Skin of body (tissue), 2 donors: ENCODE results near the gene MIA3. TPM values are rescaled to one million over a fixed set of nuclear protein-coding genes. Genes with fewer than 3 reads are reported as not detected.
"Not testable (repeated sequence)": the region's sequence is repeated elsewhere in the genome, so short reads cannot be mapped to it uniquely, and the experiment has no call there.

Experiments used
- DNase-seq: peaks from one replicate; lab custom pipeline; 2025; lab: John Stamatoyannopoulos, UW
- total RNA-seq: library from RNA; depleted of rRNA; stranded (reverse); fragments of >200 nt; gene quantifications from one replicate; pipeline ENCODE4 v1.2.3, GENCODE V29; 2014

MIA3 gene, protein sequence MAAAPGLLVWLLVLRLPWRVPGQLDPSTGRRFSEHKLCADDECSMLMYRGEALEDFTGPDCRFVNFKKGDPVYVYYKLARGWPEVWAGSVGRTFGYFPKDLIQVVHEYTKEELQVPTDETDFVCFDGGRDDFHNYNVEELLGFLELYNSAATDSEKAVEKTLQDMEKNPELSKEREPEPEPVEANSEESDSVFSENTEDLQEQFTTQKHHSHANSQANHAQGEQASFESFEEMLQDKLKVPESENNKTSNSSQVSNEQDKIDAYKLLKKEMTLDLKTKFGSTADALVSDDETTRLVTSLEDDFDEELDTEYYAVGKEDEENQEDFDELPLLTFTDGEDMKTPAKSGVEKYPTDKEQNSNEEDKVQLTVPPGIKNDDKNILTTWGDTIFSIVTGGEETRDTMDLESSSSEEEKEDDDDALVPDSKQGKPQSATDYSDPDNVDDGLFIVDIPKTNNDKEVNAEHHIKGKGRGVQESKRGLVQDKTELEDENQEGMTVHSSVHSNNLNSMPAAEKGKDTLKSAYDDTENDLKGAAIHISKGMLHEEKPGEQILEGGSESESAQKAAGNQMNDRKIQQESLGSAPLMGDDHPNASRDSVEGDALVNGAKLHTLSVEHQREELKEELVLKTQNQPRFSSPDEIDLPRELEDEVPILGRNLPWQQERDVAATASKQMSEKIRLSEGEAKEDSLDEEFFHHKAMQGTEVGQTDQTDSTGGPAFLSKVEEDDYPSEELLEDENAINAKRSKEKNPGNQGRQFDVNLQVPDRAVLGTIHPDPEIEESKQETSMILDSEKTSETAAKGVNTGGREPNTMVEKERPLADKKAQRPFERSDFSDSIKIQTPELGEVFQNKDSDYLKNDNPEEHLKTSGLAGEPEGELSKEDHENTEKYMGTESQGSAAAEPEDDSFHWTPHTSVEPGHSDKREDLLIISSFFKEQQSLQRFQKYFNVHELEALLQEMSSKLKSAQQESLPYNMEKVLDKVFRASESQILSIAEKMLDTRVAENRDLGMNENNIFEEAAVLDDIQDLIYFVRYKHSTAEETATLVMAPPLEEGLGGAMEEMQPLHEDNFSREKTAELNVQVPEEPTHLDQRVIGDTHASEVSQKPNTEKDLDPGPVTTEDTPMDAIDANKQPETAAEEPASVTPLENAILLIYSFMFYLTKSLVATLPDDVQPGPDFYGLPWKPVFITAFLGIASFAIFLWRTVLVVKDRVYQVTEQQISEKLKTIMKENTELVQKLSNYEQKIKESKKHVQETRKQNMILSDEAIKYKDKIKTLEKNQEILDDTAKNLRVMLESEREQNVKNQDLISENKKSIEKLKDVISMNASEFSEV (N-terminal part only)
- total RNA-seq: 44.8 TPM

GRCh38 chr1:222618001-222618879 lies at the start of gene MIA3:
Gene MIA3, plus strand, starts transcription at chr1:222618097. Its CDS starts 14 bp downstream, at chr1:222618111.
- peak; percentile 79 for DNase-seq

GRCh38 chr1:222570837-222571236 lies 47.1 kb upstream of the MIA3 start:
- no peak for DNase-seq

- DNase-seq: no peak
These were observed 38.6 kb upstream of the MIA3 start for GRCh38 chr1:222579316-222579715.

DNA sequence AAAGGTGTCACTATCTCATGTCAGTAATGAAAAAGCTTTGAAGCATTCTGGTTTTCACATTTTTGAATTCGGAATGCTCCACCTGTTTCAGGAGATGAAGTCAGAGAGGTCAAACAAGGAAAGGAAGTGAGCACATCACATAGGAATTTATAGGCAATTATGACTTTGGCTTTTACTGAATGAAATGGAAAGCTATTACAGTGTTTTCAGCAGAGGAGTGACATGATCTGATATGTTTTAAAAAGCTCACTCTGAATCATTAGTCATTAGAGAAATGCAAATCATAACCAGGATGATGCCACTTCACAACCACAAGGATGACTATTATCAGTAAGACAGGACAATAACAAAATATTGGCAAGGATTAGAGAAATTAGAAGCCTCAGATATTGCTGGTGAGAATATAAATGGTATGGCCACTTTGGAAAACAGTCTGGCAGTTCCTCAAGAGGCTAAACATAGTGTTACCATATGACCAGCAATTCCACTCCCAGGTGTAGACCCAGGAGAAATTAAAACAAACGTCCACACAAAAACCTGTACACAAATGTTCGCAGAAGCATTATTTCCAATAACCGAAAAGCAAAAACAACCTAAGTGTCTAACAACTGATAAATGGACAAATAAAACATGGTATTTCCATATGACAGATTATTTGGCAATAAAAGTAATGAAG lies 35.7 kb upstream of the MIA3 start:
- DNase-seq: no peak

DNA sequence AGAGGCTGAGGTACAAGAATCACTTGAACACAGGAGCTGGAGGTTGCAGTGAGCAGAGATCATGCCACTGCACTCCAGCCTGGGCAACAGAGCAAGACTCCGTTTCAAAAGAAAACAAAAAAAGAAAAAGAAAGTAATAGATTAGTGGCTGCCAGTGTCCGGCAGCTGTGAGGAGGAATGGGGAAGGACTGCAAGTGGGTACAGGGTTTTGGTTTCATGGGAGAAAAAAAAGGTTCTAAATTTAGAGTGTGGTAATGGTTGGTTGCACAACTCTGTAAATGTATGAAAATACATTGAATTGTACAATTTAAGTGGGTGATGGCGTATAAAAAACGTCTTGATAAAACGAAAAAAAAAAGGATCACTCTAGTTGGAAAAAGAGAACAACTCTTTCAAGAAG lies 34.8 kb upstream of the MIA3 start:
- DNase-seq: no peak

GRCh38 chr1:222586842-222587241 lies 31.1 kb upstream of the MIA3 start:
- DNase-seq: no peak

GRCh38 chr1:222588135-222588534 lies 29.8 kb upstream of the MIA3 start:
- DNase-seq: no peak

DNA sequence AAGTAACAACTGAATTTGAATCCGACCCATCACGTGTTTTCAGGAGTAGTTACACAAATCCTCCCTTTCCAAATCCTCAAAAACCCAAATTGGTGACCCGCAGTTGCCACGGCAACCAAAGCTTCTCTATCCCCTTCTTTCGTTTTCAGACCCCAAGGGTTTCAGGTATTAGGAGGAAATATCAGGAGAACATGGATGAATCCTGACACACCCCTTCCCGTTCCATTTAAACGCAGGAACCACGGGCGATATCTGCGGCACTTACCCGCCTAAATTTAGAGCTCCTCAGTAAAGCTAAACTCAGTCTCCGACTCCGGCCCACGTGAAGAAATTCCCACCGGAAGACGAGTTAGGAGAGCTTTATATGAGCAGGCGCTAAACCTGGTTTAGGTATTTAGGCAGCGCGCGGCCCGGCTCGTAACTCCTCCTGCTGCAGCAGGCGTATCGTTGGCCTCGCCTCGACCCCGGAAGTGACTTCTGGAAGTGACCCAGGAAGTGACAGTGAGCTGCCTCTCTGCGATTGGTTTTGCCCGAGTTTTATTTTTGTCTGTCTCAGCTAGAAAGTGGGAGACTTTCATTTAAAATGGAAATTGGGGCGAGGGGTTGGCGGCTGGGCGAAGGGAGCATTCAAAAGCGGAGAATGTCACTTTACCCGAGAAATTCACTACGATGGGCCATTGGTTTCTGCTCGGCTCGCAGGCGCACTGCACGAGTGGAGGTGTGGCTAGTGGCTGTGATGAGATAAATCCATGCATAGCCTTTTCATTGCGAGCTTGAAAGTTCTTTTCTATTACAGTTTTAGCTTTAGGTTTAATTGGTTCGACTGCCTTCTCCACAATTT lies 28.2 kb upstream of the MIA3 start, which contains the start of gene TAF1A:
TAF1A (minus strand) TSS at position 472 of the 841 bp plus-strand sequence.
- DNase-seq: peak; percentile 87

DNA sequence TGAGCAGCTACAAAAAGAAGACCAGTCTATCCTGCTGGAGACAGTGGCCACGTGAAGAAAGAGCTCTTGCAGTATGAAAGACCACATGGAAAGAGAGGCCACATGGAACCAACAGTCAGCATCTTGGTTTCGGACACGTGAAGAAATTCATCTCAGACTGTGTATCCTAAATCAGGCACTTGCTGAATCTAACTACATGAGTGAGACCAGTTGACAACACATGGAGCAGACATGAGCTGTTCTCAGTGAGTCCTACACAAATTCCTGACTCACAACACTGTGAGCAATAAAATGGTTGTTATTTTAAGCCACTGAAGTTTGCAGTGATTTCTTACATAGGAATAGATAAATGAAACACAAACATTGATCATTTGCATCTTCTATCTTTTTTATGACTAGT lies 25.7 kb upstream of the MIA3 start:
- no peak for DNase-seq

DNA sequence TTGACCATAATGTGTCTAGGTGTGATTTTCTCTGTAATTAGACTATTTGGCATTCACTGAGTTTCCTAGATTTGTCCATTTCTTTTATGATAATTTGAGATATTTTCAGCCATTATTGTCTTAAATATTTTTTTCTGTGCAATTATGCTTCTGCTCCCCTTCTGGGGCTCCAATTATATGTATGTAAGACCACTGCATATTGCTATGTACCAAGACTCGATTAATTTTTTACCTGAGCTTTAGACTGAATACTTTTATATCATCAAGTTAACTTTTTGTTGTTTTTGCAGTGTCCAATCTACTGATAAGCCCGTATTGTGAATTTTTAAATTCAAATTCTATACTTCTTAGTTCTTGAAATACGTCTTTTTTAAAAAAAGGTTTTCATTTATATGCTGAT lies 23.1 kb upstream of the MIA3 start:
- no peak for DNase-seq

GRCh38 chr1:222596696-222597095 lies 21.2 kb upstream of the MIA3 start:
- DNase-seq: no peak

DNA sequence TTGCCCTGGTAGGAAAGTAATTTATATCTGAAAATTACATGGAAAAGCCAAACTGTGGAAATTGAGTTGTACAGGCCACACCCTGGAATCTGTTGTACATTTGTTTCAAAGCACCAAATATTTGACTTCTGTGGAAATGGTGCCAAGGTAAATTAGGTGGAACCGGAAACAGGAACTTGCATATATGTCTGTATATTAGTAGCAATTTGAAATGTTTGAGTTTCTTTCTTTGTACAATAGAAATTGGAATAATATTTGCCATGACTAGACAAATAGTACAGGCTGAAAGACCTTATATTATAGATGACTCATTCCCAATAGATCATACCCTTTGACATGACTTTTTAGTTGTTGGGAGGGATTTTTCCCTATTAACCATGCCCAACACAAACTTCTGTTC lies 17.6 kb upstream of the MIA3 start:
- no peak for DNase-seq

- no peak for DNase-seq
These were observed 16.6 kb upstream of the MIA3 start for GRCh38 chr1:222601257-222601656.

- no peak for DNase-seq
These were observed 11.1 kb upstream of the MIA3 start for GRCh38 chr1:222606757-222607156.

DNA sequence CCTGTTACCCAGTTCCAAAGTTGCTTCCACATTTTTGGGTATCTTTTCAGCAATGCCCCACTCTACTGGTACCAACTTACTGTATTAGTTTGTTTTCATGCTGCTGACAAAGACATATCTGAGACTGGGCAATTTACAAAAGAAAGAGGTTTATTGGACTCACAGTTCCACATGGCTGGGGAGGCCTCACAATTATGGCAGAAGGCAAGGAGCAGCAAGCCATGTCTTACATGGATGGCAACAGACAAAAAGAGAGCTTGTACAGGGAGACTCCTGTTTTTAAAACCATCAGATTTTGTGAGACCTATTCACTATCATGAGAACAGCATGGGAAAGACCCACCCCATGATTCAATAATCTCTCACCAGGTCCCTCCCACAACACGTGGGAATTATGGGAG lies 8.8 kb upstream of the MIA3 start:
- DNase-seq: not testable (repeated sequence)

- no peak for DNase-seq
These were observed 7.2 kb upstream of the MIA3 start for GRCh38 chr1:222610728-222611127.

DNA sequence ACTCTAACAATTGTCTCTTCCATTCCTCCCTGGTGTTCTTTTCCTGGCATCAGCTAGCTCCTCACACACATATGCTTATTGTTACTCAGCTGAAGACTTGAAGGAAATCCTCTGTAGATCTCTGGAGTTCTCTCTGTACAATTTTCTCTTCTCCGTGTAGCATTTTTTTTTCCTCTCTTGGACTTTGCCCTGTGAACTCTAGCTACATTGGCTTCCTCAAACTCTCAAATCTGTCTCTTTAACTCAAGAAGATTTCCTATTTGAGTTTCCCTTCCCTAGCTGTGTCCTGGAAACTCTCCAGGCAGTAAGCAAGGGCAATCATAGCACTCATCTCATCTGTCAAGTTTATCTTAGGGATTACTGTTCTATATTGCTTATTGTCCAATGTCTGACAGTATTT lies 4.3 kb upstream of the MIA3 start:
- no peak for DNase-seq

GRCh38 chr1:222616525-222616924 lies 1.4 kb upstream of the MIA3 start:
- peak; percentile 30 for DNase-seq

DNA sequence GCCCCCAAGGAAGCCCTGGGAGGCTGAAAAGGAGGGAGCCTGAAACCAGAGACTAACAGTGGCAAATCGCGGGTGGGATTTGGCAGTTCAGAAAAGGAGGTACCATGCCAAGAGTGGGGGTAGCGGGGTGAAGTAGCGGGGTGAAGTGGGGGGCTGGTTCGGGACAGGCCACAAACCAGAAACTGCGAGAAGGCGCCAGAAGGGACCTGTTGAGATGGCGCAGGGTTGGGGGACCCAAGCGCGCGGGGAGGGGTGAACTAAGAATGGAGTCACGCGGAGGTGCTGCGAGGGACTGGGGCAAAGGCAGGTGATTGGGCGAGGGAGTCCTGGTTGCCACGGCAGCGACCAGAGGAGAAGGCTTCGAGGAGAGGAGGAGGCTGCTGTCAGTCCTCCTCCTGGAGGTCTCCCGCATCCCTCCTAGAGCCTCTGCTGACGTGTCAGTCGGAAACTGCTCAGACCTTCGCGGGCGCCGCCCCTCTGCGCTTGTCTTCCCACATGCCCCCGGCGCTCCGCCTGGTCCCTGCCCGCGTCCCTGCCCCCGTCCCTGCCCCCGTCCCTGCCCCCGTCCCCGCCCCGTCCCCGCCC lies 438 bp upstream of the MIA3 start:
- peak; percentile 95 for DNase-seq
